Thoracic aorta (tissue), 2 donors: ENCODE measurements around the gene IBSP. TPM values are rescaled to one million over a fixed set of nuclear protein-coding genes. Genes with fewer than 3 reads are reported as not detected.

ENCODE experiments used
- ATAC-seq: fragments of 150-250 bp; one replicate; pipeline ENCODE4 v1.8.0; 2017; ENCODE audit warnings: low read depth; ENCODE audit not compliant: insufficient number of reproducible peaks, low FRiP score
- DNase-seq: peaks from one replicate; pipeline ENCODE4 v3.0.0-alpha.2; 2020; ENCODE audit warnings: low spot score
- H3K27ac ChIP-seq, 2 donors: fragments of 200-600 bp; sonication (generic); 1 replicate in 1 of 2; 2 replicates in 1 of 2; pipeline ENCODE4 v1.5.1; 2016; ENCODE audit warnings: mild to moderate bottlenecking in 2 of 2, moderate library complexity in 2 of 2
- H3K27me3 ChIP-seq: fragments of 200-600 bp; sonication (generic); replicated peaks from 2 replicates; pipeline ENCODE4 v1.6.0; 2016; ENCODE audit warnings: mild to moderate bottlenecking; ENCODE audit not compliant: insufficient read depth
- H3K36me3 ChIP-seq: fragments of 200-600 bp; sonication (generic); one replicate; pipeline ENCODE4 v1.5.1; 2016
- H3K4me1 ChIP-seq, 2 donors: fragments of 200-600 bp; sonication (generic); 1 replicate in 1 of 2; 2 replicates in 1 of 2; pipeline versions ENCODE4 v1.5.1 to v1.6.0; 2016; ENCODE audit warnings: low read depth in 2 of 2, mild to moderate bottlenecking in 1 of 2; ENCODE audit not compliant: control insufficient read depth in 1 of 2
- H3K4me3 ChIP-seq: fragments of 200-600 bp; sonication (generic); 2 replicates; pipeline ENCODE4 v1.5.1; 2016; ENCODE audit warnings: mild to moderate bottlenecking
- H3K9me3 ChIP-seq: fragments of 200-600 bp; sonication (generic); 2 replicates; pipeline ENCODE4 v1.5.1; 2016
- CTCF ChIP-seq: fragments of 200-600 bp; sonication (generic); IDR thresholded peaks from one replicate; pipeline ENCODE4 v1.5.1; 2019; ENCODE audit warnings: antibody characterized with exemption
- total RNA-seq, 2 donors: library from RNA; depleted of rRNA; stranded (reverse); fragments of >200 nt; gene quantifications; one replicate each; pipeline versions ENCODE4 v1.1.0 to v1.2.3, GENCODE V29; 2016

Gene IBSP
- total RNA-seq, 2 donors from 2014 or later = not detected

- H3K9me3 ChIP-seq = no peaks in the 10 kb centered on the region
- ATAC-seq = no peak
- no peaks in the 10 kb centered on the region for H3K27me3 ChIP-seq
- no peak for TF ChIP-seq CTCF
- no peak overlapping the region for H3K4me3 ChIP-seq
- peaks cover 0 to 10% of the 10 kb centered on the region in 2 donors for H3K4me1 ChIP-seq
- H3K36me3 ChIP-seq = no peaks in the 10 kb centered on the region
- DNase-seq = no peak
- no peak overlapping the region for H3K27ac ChIP-seq
These were observed 35.8 kb downstream of the IBSP start for GRCh38 chr4:87835197-87835596.

- ATAC-seq (no peak), DNase-seq (no peak)
- H3K9me3 ChIP-seq = no peaks in the 10 kb centered on the region
- no peaks in the 10 kb centered on the region for H3K27me3 ChIP-seq
- H3K4me3 ChIP-seq = no peak overlapping the region
- H3K36me3 ChIP-seq = no peaks in the 10 kb centered on the region
- no peak for TF ChIP-seq CTCF
- peaks cover 0 to 10% of the 10 kb centered on the region in 2 donors for H3K4me1 ChIP-seq
- H3K27ac ChIP-seq = no peak overlapping the region
These were observed 36.4 kb downstream of the IBSP start for GRCh38 chr4:87835743-87836142.

GRCh38 chr4:87838205-87838604 is 38.9 kb downstream of the IBSP start:
- Histone ChIP-seq H3K4me3 (no peak overlapping the region), H3K4me1 (peaks cover 0 to 10% of the 10 kb centered on the region in 2 donors), H3K9me3 (no peaks in the 10 kb centered on the region), H3K27me3 (no peaks in the 10 kb centered on the region), H3K27ac (no peak overlapping the region), H3K36me3 (no peaks in the 10 kb centered on the region)
- peak; percentile 16 for TF ChIP-seq CTCF
- ATAC-seq (no peak), DNase-seq (no peak)

- ATAC-seq = no peak
- H3K4me1 ChIP-seq = peaks cover 3 to 16% of the 10 kb centered on the region in 2 donors
- H3K36me3 ChIP-seq = no peaks in the 10 kb centered on the region
- no peaks in the 10 kb centered on the region for H3K9me3 ChIP-seq
- no peak for DNase-seq
- no peak overlapping the region for H3K4me3 ChIP-seq
- H3K27ac ChIP-seq = no peak overlapping the region
- TF ChIP-seq CTCF = peak; percentile 80
- no peaks in the 10 kb centered on the region for H3K27me3 ChIP-seq
These were observed 39.7 kb downstream of the IBSP start for GRCh38 chr4:87838890-87839591.

GRCh38 chr4:87839592-87839946 is 40.2 kb downstream of the IBSP start:
- Histone ChIP-seq H3K4me1 (peaks cover 3 to 21% of the 10 kb centered on the region in 2 donors), H3K27me3 (no peaks in the 10 kb centered on the region), H3K9me3 (no peaks in the 10 kb centered on the region), H3K36me3 (no peaks in the 10 kb centered on the region), H3K27ac (no peak overlapping the region), H3K4me3 (no peak overlapping the region)
- ATAC-seq (no peak), DNase-seq (no peak)
- TF ChIP-seq CTCF = no peak
